ENCODE data around the gene PIM1.
"Not testable (repeated sequence)": the region's sequence is repeated elsewhere in the genome, so short reads cannot be mapped to it uniquely, and the experiment has no call there.

PIM1 gene

GRCh38 chr6:37171201-37171969 is 1.4 kb downstream of the PIM1 start:
- DNase-seq (ENCODE audit: low read depth): peak; percentile 64

GRCh38 chr6:37171970-37172812 is 2.2 kb downstream of the PIM1 start:
- DNase-seq (ENCODE audit: low read depth): peak; percentile 95

- DNase-seq (ENCODE audit: low read depth): no peak
Measured at GRCh38 chr6:37172912-37173492, 3.0 kb downstream of the PIM1 start.

GRCh38 chr6:37173493-37174195 is 3.7 kb downstream of the PIM1 start:
- no peak for DNase-seq (ENCODE audit: low read depth)

- DNase-seq (ENCODE audit: low read depth): no peak
Measured at GRCh38 chr6:37174196-37174514, 4.2 kb downstream of the PIM1 start.

- DNase-seq (ENCODE audit: low read depth): no peak
Measured at GRCh38 chr6:37174515-37175331, 4.8 kb downstream of the PIM1 start.

- no peak for DNase-seq (ENCODE audit: low read depth)
Measured at GRCh38 chr6:37175332-37176267, 5.6 kb downstream of the PIM1 start.

- no peak for DNase-seq (ENCODE audit: low read depth)
Measured at GRCh38 chr6:37176268-37177076, 6.5 kb downstream of the PIM1 start.

- DNase-seq (ENCODE audit: low read depth): no peak
Measured at GRCh38 chr6:37177077-37177934, 7.4 kb downstream of the PIM1 start.

- DNase-seq (ENCODE audit: low read depth): no peak
Measured at GRCh38 chr6:37177935-37178517, 8.1 kb downstream of the PIM1 start.

GRCh38 chr6:37180075-37180474 is 10.1 kb downstream of the PIM1 start:
- DNase-seq (ENCODE audit: low read depth): no peak

GRCh38 chr6:37180610-37181009 is 10.7 kb downstream of the PIM1 start:
- DNase-seq (ENCODE audit: low read depth): not testable (repeated sequence)

- DNase-seq (ENCODE audit: low read depth): no peak
Measured at GRCh38 chr6:37182736-37183590, 13.0 kb downstream of the PIM1 start.

GRCh38 chr6:37185949-37186720 is 16.2 kb downstream of the PIM1 start:
- not testable (repeated sequence) for DNase-seq (ENCODE audit: low read depth)

- DNase-seq (ENCODE audit: low read depth): no peak
Measured at GRCh38 chr6:37187321-37188022, 17.5 kb downstream of the PIM1 start.

Data from EH (cell line).